ENCODE data around the gene CCDC169.

CCDC169 gene

DNA sequence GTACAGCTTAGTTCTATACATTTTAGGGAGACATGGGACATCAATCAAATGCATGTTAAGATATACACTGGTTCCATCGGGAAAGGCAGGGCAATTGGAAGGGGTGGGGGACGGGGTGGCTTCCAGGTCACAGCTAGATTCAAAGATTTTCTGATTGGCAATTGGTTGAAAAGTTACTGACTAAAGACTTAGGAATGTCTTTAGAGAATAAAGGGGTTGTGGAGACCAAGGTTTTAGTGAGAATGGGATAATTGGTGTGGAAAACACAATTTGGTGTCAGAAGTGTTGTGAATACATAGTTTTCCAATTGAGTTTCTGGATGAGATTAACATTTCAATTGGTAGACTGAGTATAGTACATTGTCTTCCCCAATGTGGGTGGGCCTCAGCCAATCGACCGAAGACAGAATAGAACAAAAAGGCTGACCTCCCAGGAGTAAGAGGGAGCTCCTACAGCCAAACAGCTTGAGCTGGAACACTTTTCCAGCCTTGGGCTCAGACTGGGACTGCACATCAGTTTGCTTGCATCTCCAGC is 988 bp upstream of the CCDC169 start:
- no peaks in the 10 kb centered on the region for H3K9me2 ChIP-seq (ENCODE audit: low read depth, low read length)
- no peaks in the 10 kb centered on the region for H3K27me3 ChIP-seq (ENCODE audit: insufficient read depth, low read length)
- no peak overlapping the region for H3K4me3 ChIP-seq (ENCODE audit: low read depth, low read length, poor library complexity, severe bottlenecking)
- no peak overlapping the region for H3K4me2 ChIP-seq (ENCODE audit: low read length)
- H3K4me1 ChIP-seq (ENCODE audit: insufficient read depth, low read length, severe bottlenecking), result no peaks in the 10 kb centered on the region
- H4K20me1 ChIP-seq (ENCODE audit: insufficient read depth, low read length), result no peaks in the 10 kb centered on the region
- no peaks in the 10 kb centered on the region for H3K79me2 ChIP-seq (ENCODE audit: insufficient read depth, low read length)
- H3F3A ChIP-seq (ENCODE audit: insufficient read depth, low read length), result no peaks in the 10 kb centered on the region
- H3K36me3 ChIP-seq (ENCODE audit: insufficient read depth, low read length), result no peaks in the 10 kb centered on the region
- TF ChIP-seq, protein P1, sequence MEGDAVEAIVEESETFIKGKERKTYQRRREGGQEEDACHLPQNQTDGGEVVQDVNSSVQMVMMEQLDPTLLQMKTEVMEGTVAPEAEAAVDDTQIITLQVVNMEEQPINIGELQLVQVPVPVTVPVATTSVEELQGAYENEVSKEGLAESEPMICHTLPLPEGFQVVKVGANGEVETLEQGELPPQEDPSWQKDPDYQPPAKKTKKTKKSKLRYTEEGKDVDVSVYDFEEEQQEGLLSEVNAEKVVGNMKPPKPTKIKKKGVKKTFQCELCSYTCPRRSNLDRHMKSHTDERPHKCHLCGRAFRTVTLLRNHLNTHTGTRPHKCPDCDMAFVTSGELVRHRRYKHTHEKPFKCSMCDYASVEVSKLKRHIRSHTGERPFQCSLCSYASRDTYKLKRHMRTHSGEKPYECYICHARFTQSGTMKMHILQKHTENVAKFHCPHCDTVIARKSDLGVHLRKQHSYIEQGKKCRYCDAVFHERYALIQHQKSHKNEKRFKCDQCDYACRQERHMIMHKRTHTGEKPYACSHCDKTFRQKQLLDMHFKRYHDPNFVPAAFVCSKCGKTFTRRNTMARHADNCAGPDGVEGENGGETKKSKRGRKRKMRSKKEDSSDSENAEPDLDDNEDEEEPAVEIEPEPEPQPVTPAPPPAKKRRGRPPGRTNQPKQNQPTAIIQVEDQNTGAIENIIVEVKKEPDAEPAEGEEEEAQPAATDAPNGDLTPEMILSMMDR (IDR thresholded peaks at IDR 0.05; ENCODE audit: low read length), result no peak
- TF ChIP-seq EZH2 (IDR thresholded peaks at IDR 0.05; ENCODE audit: borderline replicate concordance, low read length), result no peak
- H3K9ac ChIP-seq (ENCODE audit: low read length), result no peak overlapping the region
- no peaks in the 10 kb centered on the region for H3K9me3 ChIP-seq (ENCODE audit: low read length)
- no peak overlapping the region for H2AFZ ChIP-seq (ENCODE audit: low read length)
- no peak overlapping the region for H3K27ac ChIP-seq (ENCODE audit: low read depth, low read length, poor library complexity, severe bottlenecking)

DNA sequence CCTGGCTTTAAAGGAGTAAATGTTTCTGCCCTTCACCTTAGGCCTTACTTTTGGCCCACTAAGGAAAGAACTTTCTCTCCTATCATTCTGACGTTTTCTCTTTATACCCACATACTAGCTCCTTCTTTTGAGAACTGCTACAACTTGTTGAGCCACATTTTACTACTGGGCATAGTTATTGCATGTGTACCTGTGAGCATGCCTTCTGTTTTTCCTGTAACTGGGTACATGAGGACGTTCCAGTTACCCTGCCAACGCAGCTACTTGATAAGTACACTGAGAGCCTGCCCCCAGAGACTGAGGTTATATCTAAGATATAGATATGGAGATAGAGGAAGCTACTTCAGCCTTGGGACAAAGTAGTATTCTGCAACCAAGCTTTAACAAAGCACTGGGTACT is 3.5 kb downstream of the CCDC169 start:
- Histone ChIP-seq H3K9me2 (ENCODE audit: low read depth, low read length) (no peaks in the 10 kb centered on the region), H4K20me1 (ENCODE audit: insufficient read depth, low read length) (no peaks in the 10 kb centered on the region), H3K27me3 (ENCODE audit: insufficient read depth, low read length) (no peaks in the 10 kb centered on the region), H3K4me3 (ENCODE audit: low read depth, low read length, poor library complexity, severe bottlenecking) (no peak overlapping the region), H3K79me2 (ENCODE audit: insufficient read depth, low read length) (no peaks in the 10 kb centered on the region), H3K27ac (ENCODE audit: low read depth, low read length, poor library complexity, severe bottlenecking) (no peak overlapping the region), H3K4me1 (ENCODE audit: insufficient read depth, low read length, severe bottlenecking) (no peaks in the 10 kb centered on the region), H3F3A (ENCODE audit: insufficient read depth, low read length) (no peaks in the 10 kb centered on the region), H3K9me3 (ENCODE audit: low read length) (no peaks in the 10 kb centered on the region), H3K36me3 (ENCODE audit: insufficient read depth, low read length) (no peaks in the 10 kb centered on the region), H3K4me2 (ENCODE audit: low read length) (no peak overlapping the region), H2AFZ (ENCODE audit: low read length) (no peak overlapping the region), H3K9ac (ENCODE audit: low read length) (no peak overlapping the region)
- TF ChIP-seq EZH2 (IDR thresholded peaks at IDR 0.05; ENCODE audit: borderline replicate concordance, low read length), result no peak

DNA sequence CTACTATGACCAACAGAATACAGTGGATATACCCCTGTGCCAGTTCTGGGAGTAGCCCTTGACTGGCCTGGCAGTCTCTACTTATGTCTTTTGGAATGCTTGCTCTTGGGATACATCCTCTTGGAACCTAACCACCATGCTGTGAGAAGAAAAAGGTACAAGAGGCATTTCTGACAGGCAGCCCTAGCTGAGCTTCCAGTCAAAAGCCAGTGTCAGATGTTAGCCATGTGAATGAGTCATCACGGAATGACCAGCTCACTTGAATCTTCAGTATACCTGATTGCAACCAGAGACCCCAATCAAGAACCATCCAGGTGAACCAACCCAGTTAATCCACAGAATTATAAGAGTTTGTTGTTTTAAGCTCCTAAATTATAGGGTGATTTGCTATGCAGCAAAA is 4.1 kb downstream of the CCDC169 start:
- Histone ChIP-seq H2AFZ (ENCODE audit: low read length) (no peak overlapping the region), H3K27ac (ENCODE audit: low read depth, low read length, poor library complexity, severe bottlenecking) (no peak overlapping the region), H3K79me2 (ENCODE audit: insufficient read depth, low read length) (no peaks in the 10 kb centered on the region), H3K9ac (ENCODE audit: low read length) (no peak overlapping the region), H3K4me3 (ENCODE audit: low read depth, low read length, poor library complexity, severe bottlenecking) (no peak overlapping the region), H3K4me2 (ENCODE audit: low read length) (no peak overlapping the region), H3K4me1 (ENCODE audit: insufficient read depth, low read length, severe bottlenecking) (no peaks in the 10 kb centered on the region), H3K9me3 (ENCODE audit: low read length) (no peaks in the 10 kb centered on the region), H4K20me1 (ENCODE audit: insufficient read depth, low read length) (no peaks in the 10 kb centered on the region), H3K9me2 (ENCODE audit: low read depth, low read length) (no peaks in the 10 kb centered on the region), H3F3A (ENCODE audit: insufficient read depth, low read length) (no peaks in the 10 kb centered on the region), H3K36me3 (ENCODE audit: insufficient read depth, low read length) (no peaks in the 10 kb centered on the region), H3K27me3 (ENCODE audit: insufficient read depth, low read length) (no peaks in the 10 kb centered on the region)
- TF ChIP-seq EZH2 (IDR thresholded peaks at IDR 0.05; ENCODE audit: borderline replicate concordance, low read length), result no peak
- TF ChIP-seq, protein P1 (IDR thresholded peaks at IDR 0.05; ENCODE audit: low read length), result no peak

DNA sequence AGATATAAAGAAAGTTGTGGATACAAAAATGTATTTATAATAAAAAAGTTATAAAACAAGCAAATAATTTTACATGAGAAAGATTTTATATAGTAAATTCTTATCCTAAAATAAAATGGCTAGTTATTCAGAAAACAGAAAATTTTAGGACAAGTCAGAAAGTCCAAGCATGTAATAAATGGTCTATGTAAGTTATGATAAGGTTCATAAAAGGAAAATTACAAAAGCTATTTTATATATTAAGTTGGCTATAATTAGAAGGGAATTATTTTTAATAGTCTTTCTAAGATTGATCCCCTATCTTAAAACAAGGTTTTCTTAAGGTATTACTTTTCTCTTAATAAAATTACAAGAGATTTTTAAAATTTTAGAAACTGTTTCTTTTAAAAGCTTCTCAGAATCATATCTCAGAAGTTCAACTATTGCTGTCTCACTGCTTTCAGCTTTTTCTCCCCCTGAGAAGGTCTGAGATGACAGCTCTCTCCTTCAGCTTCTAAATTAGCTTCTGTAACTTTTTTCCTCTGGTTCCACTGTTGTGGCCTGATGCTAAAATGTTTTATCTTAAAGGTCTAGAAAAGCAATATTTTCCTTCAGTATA is 8.7 kb downstream of the CCDC169 start:
- H2AFZ ChIP-seq (ENCODE audit: low read length), result no peak overlapping the region
- H3K27me3 ChIP-seq (ENCODE audit: insufficient read depth, low read length), result no peaks in the 10 kb centered on the region
- H3K36me3 ChIP-seq (ENCODE audit: insufficient read depth, low read length), result no peaks in the 10 kb centered on the region
- no peaks in the 10 kb centered on the region for H3F3A ChIP-seq (ENCODE audit: insufficient read depth, low read length)
- H3K27ac ChIP-seq (ENCODE audit: low read depth, low read length, poor library complexity, severe bottlenecking), result no peak overlapping the region
- H3K9me2 ChIP-seq (ENCODE audit: low read depth, low read length), result no peaks in the 10 kb centered on the region
- H4K20me1 ChIP-seq (ENCODE audit: insufficient read depth, low read length), result no peaks in the 10 kb centered on the region
- H3K9ac ChIP-seq (ENCODE audit: low read length), result no peak overlapping the region
- H3K4me1 ChIP-seq (ENCODE audit: insufficient read depth, low read length, severe bottlenecking), result no peaks in the 10 kb centered on the region
- no peak for TF ChIP-seq EZH2 (IDR thresholded peaks at IDR 0.05; ENCODE audit: borderline replicate concordance, low read length)
- TF ChIP-seq, protein P1 (IDR thresholded peaks at IDR 0.05; ENCODE audit: low read length), result no peak
- H3K9me3 ChIP-seq (ENCODE audit: low read length), result no peaks in the 10 kb centered on the region
- no peak overlapping the region for H3K4me2 ChIP-seq (ENCODE audit: low read length)
- H3K79me2 ChIP-seq (ENCODE audit: insufficient read depth, low read length), result no peaks in the 10 kb centered on the region
- no peak overlapping the region for H3K4me3 ChIP-seq (ENCODE audit: low read depth, low read length, poor library complexity, severe bottlenecking)

Data from OCI-LY1 (cell line).